ENCODE measurements around the gene PALB2.

PALB2 gene

DNA sequence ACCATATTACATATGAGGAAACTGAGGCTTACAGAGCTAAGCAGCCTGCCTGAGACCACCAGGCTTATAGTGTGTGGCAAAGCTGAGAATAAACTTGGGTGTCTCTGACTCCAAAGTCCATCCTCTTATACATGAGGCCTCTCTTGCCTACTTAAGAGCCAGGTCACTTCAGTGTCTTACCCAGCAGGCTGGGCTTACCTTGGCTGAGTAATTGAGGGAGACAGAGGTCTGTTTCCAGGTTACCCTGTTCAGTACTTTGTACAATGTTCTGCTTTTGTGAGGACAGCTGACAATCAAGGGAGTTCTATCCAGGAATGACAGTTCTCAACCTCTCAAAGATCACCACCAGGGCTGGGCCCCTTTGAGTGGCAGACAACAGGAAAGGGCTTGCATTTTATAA is 59.3 kb downstream of the PALB2 start:
- DNase-seq (ENCODE audit: low read depth): no peak

DNA sequence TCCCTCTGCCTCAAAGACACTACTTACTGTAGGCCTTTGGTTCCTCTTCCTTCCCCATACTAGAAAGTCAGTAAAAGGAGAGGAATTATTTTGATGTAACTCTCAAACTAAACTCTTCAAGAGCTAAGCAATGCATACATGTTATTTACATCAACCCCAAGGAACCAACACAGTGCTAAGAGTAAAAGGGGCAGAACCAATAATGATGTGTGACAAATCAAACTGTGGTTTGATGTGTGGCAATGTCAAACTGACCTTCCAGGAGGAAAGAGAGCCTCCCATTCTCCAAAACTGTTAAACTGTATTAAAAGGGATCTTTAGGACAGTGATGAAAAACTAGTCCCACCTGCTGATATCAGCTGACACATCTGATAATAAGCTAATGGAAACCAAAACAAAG is 60.7 kb downstream of the PALB2 start:
- no peak for DNase-seq (ENCODE audit: low read depth)

DNA sequence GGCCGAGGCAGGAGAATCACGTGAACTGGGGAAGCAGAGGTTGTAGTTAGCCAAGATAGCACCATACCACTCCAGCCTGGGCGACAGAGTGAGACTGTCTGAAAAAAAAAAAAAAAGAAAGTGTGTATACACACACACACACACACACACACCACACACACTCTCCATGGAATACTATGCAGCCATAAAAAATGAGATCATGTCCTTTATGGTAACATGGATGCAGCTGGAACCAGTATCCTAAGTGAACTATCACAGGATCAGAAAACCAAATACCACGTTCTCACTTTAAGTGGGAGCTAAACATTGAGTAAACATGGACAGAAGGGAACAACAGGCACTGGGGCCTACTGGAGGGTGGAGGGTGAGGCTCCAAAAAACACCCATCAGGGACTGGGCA is 61.7 kb downstream of the PALB2 start:
- no peak for DNase-seq (ENCODE audit: low read depth)

DNA sequence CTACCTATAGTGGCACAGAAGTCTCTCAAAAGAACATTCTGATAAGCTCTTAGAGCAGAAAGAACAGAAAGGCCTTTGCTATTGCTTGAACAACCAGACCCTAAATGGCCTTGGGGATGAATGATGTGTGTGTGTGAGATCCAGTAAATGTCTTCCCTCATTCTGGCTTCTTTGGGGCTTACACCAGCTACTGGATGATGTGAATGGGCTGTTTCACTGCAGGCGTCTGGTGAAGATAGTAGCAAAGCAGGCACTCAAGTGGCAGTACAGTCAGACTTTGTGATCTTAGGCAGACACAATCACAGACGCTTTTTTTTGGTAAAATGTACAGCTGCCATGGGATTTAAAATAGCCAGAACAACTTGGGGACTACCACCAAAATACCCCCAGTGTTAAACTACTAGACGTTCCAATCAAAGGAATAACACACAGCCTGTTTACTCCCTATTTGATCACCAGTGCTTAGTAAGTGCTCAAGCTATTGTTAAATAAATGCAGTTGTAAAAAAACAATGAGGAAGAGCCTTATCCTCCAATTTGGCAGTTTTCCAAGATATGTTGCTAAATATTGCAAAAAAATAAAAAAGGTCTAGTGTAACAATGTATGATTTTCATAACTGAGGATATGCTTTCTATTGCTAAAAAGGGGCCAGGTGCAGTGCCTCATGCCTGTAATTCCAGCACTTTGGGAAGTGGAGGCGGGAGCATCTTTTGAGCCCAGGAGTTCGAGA is 62.8 kb downstream of the PALB2 start:
- no peak for DNase-seq (ENCODE audit: low read depth)

DNA sequence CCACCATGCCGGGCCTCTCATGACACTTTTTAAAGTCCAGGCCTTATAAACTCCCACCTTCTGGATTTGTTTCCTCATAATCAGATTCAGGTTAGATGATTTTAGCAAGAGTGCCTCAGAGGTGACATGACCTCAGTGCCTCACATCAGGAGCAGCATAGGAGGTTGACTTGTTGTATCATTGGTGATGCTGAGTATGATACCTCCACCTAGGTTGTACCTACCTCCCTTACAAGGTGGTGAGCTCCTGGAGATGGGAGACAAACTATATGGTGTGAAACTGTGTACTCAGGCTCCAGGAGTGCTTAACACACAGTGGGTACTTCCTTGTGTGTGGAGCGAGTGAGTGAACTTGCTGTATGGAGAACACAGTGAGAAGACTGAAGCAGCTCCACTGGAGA is 63.6 kb downstream of the PALB2 start:
- DNase-seq (ENCODE audit: low read depth): no peak

DNA sequence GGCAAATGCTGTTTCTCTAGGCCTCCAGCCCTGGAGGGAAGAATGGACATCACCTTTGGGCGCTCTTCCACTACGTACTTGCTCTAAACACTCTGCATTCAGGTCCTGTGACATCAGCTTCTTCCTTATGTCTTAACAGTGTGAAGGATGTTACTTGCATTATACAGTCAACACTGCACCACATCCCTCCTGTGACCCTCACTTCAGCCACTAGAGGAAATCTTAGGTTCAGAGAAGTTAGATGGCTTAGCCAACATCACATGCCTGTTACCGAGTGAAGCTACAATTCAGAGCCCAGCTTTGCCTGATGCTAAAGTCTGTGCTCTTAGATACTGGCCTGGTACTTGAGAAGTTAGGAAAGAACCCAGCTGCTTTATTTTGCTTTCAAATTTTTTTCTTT is 65.3 kb downstream of the PALB2 start:
- no peak for DNase-seq (ENCODE audit: low read depth)

DNA sequence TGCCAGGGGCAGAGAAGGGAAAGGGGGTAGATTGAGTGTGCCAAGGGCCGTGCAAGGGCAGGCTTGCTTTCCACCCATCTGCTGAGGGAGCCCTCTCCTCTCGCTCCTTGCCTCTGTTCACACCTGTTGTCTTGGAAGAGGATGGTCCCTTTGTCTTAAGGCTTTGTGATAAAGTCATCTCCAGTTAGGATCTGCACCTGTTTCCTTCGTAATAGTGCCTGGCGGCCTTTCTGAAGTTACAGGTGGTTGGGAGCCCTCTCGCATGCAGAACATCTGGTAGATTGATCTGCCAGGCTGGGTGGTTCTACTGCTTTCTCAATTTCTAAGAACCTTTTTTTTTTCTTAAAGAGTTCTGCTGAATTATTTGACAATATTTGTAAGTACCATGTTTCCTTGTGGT is 67.3 kb downstream of the PALB2 start:
- no peak for DNase-seq (ENCODE audit: low read depth)

DNA sequence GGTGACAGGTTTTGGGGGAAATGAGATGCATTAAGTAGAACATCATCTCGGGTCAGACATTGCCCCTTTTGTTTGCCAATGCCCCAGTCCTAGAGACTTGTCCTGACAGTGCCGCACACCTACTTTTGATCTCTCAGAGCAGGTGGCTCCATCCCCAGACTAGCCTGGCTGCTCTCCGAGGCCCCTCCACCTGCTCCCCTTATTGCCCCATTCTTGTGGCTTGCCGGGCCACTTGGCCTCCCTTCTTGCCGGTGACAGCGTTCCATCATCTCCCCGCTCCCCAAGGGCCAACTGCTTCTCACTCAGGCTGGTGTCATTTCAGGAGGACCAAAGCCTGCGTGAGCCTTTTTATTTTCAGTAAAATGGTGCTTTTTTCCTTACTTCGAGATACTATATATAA is 68.7 kb downstream of the PALB2 start:
- no peak for DNase-seq (ENCODE audit: low read depth)

DNA sequence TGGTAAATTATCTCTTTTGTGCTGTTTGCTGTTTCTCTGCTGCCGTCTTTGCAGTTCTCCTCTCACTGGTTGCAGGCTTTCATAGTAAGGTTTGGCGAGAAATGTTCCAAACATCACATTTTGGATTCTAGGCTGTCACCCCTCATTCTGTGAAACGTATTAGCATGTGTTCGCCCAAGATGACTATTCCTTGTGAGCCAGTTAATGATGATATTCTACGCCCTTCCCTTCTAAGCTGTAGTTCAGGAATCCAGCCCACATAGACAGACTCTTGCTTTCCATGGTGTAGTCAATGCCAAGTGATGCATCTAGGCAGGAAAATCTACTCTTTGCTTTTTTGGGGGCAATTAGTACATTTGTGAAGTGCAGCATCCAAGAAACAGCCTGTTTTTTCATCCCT is 69.2 kb downstream of the PALB2 start:
- DNase-seq (ENCODE audit: low read depth): no peak

DNA sequence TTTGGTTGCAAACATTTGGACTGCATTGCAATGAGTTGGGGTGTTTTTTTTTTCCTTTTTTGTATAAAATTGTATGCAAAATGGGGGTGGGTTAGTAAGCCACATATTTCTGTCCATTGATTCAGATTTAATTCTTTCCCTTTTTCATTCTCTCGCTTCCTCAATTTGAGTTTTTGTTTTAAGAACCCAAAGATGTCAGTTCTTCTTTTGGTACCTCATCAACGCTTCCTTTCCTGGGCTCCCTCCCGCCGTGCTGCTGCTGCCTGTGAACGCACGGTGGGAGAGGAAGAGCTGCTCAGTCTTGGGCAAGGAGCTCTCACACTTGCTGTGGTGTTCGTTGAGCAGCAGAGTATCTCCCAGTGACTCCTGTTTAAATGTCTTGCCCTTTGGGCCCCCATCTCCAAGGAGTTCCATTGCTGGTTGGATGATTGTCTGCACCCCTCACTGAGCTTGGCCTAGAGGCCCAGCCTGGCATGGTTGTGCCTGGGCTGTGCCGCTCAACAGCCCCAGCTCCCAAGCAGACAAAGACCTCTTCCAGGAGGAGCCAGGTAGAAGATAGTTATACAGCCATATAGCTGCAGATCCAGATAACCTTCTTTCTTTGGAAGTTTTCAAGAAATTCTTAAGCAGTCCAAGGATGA is 70.0 kb downstream of the PALB2 start:
- no peak for DNase-seq (ENCODE audit: low read depth)

DNA sequence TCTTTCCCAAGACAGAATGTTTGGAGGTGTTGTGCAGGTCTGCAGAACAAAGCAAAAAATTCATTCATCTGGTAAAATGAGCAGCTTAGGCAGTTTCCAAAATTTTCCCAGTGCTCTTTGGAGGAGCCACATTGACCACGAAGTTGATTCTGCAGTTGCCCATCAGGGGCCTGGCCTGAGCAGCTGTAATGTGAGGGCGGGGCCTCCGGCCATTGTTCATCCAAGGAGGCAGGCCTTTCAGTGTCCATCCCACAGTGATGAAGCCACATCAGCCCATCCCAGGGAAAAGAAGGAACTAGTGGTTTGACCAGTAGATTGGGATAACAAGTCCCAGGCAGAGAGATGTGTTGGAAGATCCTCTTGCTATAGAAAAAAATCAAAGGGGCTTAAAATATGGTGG is 73.5 kb downstream of the PALB2 start:
- DNase-seq (ENCODE audit: low read depth): no peak

DNA sequence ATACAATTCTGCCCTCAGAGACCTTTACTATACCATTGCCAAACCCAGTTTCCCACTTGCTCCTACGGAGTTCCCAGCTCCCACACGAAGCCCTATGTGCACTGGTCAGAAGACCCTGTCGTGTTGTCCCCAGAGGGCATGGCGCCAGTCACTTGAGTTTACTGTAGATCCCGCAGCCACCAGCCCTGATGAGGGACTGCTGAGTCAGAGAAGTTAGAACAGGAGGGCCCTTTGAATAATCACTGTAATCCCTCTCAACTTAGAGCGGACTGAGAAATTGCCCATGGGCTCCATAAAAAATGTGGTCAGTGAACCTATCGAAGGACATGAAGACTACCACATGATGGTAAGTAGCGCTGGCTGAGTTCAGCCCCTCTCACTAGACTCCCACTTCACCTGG is 74.4 kb downstream of the PALB2 start:
- no peak for DNase-seq (ENCODE audit: low read depth)

DNA sequence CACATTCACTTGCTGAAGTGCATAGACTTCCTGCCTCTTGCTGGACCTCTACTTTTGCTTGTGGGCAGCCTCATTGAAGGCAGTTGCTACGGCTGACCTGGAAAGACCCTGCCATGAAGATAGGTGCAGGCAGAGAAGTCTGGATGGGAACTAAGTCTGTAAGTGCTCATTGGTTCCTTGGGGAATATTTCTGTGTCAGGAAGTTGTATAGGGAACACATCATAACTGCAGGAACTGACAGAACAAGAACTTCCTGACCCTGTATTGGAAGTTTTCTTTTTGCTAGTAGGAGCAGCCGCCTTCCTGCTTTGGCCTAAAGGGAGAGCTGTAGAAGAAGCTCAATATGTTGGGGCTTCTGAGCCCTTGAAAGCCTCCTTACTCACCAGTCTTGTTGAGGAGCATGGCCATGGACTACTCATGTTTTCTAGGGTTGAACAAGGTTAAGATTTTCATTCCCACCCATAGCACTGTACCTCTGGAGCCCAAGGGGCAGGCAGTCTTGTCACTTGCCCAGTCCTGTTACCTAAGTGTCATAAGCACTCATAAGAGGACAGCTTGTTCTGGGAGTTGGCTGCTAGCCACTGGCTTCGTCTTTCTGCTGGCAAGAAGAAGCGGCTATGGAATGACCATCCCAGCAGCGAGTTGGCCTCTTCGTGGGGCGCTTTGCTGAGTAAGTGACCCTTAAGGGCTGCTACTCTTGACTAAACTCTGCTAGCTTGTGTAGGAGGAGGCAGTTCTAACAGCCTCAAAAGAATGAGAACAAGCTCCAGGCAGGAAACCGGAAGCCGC is 76.3 kb downstream of the PALB2 start:
- DNase-seq (ENCODE audit: low read depth): no peak

DNA sequence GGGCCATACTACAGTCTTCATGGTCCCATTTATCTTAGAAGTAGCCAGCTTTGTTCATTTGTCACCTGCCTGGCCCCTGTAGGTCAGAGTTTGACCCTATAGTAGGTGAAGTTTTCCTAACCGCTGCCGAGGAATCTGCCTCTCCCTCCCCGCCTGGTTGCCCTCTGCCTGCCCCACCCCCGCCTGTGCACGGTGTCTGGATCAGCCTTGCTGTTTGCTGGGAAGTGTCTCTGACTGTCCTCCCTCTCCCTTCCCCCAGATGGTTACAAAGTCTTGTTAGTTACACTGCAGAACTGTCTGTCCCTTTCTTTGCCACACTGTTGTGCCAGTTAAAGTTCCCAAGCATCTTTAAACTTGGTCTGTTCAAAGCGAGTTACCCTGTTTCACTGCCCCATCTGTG is 77.9 kb downstream of the PALB2 start:
- DNase-seq (ENCODE audit: low read depth): no peak

DNA sequence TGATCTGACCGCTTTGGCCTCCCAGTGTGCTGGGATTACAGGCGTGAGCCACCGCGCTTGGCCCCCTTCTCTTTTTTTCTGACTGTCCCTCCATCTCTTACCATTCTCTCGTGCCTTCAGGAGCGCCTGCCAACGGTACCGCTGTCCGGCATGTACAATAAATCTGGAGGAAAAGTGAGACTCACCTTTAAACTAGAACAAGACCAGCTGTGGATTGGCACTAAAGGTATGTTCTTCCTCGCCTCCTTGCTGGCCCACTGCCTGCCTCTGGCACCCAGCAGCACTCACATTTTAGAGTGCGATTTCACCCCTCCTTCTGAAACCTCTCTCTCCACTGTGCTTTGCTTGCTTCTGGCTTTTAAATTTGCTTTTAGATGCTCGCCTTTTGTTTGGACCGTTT is 78.6 kb downstream of the PALB2 start:
- no peak for DNase-seq (ENCODE audit: low read depth)

DNA sequence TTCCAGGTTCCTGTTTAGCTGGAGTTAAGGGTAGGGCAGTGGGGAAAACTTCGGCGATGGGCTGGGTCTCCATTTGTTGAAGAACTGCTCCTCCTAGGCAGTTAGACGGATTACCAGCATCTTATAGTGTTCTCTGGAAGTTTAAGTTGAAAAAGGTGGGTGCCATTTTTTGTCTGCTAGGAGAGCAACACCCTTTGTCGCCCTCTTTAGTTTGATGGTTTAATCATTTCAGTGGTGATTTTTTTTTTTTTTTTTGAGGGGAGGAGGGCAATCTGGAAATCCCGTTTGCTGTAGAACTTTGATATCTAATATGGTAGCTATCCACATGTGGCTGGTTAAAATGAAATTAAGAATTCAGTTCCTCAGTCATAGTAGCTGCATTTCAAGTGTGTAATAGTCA is 79.5 kb downstream of the PALB2 start:
- DNase-seq (ENCODE audit: low read depth): no peak

DNA sequence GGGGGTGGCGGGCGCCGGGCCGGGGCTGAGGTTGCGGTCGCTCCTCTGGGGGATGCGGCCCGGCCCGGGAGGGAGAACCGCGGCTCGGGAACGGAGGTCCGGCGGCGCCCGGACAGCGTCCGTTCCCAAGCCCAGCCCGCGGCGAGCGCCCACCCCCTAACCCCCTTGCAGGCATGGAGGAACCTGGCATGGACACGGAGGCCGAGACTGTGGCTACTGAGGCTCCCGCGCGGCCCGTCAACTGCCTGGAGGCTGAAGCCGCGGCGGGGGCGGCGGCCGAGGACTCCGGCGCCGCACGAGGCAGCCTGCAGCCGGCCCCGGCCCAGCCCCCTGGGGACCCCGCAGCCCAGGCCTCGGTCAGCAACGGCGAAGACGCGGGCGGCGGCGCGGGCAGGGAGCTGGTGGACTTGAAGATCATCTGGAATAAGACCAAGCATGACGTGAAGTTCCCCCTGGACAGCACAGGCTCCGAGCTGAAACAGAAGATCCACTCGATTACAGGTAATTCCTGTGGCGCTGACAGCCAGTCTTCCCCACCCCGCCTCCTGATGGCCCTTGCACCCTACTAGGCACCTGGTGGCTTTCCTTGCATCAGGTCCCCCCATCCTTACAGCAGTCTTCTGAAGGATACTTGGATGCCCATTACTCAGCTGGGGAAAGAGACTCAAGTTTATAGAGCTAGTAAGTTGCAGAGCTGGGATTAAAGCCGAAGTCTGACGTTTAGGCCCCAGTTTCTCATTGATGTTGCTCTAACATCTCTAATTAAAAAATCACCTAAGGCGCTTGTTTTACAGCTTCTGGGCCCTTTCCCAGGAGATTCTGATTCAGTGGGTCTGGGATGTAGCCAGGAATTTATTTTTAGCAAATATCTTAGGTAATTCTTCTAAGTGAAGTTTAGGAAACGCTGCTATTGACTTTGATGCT is 83.1 kb downstream of the PALB2 start:
- DNase-seq (ENCODE audit: low read depth): peak; percentile 2

DNA sequence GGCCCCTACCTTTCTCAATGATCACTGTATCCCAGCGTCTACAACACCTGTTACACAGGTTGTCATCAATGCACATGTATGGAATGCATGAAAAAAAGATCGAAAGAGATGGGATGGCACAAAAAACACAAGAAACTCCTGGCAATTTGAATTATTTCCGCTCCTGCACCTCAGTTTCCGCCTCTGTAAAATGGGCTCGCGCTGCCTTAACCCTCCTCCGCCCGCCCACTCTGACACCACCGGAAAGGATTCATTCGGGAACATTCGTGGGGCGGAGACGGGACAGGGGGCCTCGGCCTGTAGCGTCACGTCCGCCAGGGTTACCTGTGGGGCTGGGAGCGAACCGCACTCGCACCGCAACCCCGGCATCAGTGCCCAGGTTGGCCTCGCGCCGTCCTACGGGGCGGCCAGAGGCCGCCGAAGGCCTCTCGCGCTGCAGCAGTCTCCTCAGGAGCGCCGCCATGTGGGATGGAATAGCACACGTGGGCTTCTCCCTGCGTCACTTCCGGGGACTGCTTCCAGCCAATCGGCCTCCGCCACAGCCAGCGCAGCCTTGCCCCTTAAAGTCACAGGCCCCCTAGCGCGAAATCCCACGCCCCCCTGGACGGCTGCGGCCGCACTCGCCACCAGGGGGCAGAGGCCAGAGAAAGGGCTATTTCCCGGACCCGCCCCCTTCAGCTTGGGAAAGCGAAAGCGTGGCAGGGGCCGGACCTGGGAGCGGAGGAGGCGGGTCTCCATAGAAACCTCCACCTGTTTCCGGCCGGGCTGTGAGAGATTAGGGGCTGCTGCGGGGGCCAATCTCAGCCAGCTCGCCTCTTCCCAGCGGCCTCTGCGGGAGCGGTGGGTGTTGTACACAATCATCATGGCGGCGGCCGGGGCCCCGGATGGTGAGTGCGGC is 84.0 kb downstream of the PALB2 start, which contains the start of the genes EARS2 and UBFD1:
TSS of gene EARS2 (minus strand) at position 470 of the 898 bp plus-strand sequence. CDS start at position 463, 7 bp downstream.
TSS of gene UBFD1 (plus strand) at position 847 of the 898 bp plus-strand sequence. CDS start at position 863, 16 bp downstream.
- peak; percentile 94 for DNase-seq (ENCODE audit: low read depth)

DNA sequence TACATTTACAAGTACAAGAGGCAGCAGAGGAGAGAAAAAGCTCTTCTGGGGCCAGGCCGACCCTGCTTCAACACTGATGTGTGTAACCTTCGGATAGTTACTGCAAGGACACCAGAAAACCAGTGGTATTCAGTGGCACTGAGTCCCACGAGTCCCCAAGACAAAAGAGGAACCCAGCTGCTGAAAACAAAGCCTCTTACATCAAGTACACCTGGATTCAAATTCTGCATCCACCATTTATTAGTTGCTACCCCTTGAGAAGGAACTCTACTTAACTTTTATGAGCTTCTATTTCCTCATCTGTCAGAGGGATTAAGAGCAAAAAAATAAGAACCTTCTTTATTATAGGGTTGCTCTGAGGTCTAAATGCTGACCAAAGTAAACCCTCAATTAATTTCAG is 86.6 kb downstream of the PALB2 start:
- DNase-seq (ENCODE audit: low read depth): no peak

All from CMK (cell line).